DOHH2 (cell line): ENCODE results near the gene SIK3.

Source experiments
- EZH2phosphoT487 ChIP-seq: fragments of 200-600 bp; sonication (generic); IDR thresholded peaks from 2 replicates; pipeline ENCODE4 v1.6.1; 2017; ENCODE audit warnings: borderline replicate concordance, mild to moderate bottlenecking, antibody characterized with exemption, low read length, moderate library complexity, mixed read lengths
- TF ChIP-seq, protein P1 (sequence below): fragments of 200-600 bp; sonication (generic); IDR thresholded peaks from one replicate; pipeline ENCODE4 v1.5.1; 2014; ENCODE audit warnings: antibody characterized with exemption, mild to moderate bottlenecking, low read depth, low read length; ENCODE audit not compliant: poor library complexity, severe bottlenecking

DNA sequence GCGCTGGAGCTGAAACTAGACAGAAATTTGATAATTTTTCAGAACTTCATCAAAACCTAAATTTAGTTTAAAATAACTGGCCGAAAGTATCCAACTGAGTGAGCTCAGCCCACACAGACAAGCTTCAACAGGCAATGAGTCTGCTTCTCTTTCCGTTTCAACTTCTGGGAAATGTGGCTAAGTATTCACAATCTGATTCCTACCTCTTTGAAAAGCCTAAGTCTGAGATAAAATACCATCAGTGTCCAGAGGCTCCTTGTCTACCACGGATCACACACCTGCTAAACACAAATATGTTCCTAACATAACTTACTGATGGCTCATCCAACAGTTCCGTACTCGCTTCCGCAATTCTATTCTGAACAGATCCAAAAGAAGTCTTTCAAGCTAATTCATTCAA, 8.5 kb downstream of the SIK3 start:
- TF ChIP-seq, protein P1, sequence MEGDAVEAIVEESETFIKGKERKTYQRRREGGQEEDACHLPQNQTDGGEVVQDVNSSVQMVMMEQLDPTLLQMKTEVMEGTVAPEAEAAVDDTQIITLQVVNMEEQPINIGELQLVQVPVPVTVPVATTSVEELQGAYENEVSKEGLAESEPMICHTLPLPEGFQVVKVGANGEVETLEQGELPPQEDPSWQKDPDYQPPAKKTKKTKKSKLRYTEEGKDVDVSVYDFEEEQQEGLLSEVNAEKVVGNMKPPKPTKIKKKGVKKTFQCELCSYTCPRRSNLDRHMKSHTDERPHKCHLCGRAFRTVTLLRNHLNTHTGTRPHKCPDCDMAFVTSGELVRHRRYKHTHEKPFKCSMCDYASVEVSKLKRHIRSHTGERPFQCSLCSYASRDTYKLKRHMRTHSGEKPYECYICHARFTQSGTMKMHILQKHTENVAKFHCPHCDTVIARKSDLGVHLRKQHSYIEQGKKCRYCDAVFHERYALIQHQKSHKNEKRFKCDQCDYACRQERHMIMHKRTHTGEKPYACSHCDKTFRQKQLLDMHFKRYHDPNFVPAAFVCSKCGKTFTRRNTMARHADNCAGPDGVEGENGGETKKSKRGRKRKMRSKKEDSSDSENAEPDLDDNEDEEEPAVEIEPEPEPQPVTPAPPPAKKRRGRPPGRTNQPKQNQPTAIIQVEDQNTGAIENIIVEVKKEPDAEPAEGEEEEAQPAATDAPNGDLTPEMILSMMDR = no peak
- TF ChIP-seq EZH2phosphoT487 = no peak
